ENCODE data around the gene CTTN. TPM values are rescaled to one million over a fixed set of nuclear protein-coding genes. Genes with fewer than 3 reads are reported as not detected.

CTTN gene
- 209 to 237 TPM (median 220 TPM) in 5 replicates for total RNA-seq (2022; extraction: Qiagen RNA extraction; ENCODE audit: low read depth)

DNA sequence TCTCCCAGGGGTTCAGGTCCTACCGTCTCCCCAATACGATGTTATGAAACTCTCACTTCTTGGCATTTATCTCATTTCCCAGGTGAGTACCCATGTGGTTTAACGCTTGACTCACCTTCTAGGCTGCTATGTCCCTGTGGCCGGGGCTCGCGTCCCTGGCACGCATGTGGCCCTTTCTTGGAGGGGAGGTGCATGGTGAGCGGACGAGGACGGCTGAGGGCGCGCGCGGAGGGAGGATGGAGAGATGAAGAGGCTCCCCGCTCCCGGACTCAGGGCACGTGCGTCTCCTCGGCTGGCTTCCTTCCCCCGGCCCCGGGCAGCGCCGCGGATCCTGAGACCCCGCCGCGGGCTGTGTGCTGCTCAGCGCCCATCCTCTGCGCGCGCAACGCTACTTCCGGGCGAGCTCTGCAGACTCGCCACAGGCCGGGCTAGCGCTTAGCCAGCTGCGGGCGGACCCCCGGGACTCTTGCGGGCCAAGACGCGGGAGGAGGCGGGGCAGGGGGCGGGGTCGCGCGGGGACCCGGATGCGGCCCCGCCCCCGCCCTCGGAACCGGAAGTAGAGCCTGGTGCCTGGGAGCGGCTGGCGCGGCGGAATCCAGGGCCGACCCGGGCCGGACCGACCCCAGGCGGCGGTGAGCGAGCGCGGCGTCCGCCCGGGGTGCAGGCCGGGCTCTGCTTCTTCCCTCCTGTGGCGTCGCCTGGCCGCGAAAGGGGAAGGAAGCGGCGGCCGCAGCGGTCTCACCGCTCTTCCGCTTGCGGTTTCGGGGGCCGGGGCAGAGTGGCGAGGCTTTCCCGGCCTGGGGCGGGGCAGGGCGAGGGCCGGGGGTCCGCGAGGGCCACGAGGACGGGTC, at the start of gene CTTN:
CTTN (plus strand) TSS at position 547 of the 851 bp plus-strand sequence. CDS start 8,769 bp downstream, outside the sequence.

Other genes with a start within 250 kb of the CTTN start
- 57.0 to 78.8 TPM (median 76.7 TPM) in 5 replicates for gene FADD, start 195.2 kb upstream of the CTTN start, total RNA-seq (2022; extraction: Qiagen RNA extraction; ENCODE audit: low read depth)
- 28.4 to 36.7 TPM (median 32.8 TPM) in 5 replicates for gene PPFIA1, start 127.8 kb upstream of the CTTN start, total RNA-seq (2022; extraction: Qiagen RNA extraction; ENCODE audit: low read depth)